Thoracic aorta (tissue), 2 donors: Measurements from ENCODE around the gene ACTRT2. TPM values are rescaled to one million over a fixed set of nuclear protein-coding genes. Genes with fewer than 3 reads are reported as not detected.
A peak's percentile ranks its signal among the peaks of the same experiment; 100 is the strongest.

Source experiments
- ATAC-seq: fragments of 150-250 bp; one replicate; pipeline ENCODE4 v1.8.0; 2017; ENCODE audit warnings: low read depth; ENCODE audit not compliant: insufficient number of reproducible peaks, low FRiP score
- DNase-seq: peaks from one replicate; pipeline ENCODE4 v3.0.0-alpha.2; 2020; ENCODE audit warnings: low spot score
- H3K27ac ChIP-seq, 2 donors: fragments of 200-600 bp; sonication (generic); 1 replicate in 1 of 2; 2 replicates in 1 of 2; pipeline ENCODE4 v1.5.1; 2016; ENCODE audit warnings: mild to moderate bottlenecking in 2 of 2, moderate library complexity in 2 of 2
- H3K27me3 ChIP-seq: fragments of 200-600 bp; sonication (generic); replicated peaks from 2 replicates; pipeline ENCODE4 v1.6.0; 2016; ENCODE audit warnings: mild to moderate bottlenecking; ENCODE audit not compliant: insufficient read depth
- H3K36me3 ChIP-seq: fragments of 200-600 bp; sonication (generic); one replicate; pipeline ENCODE4 v1.5.1; 2016
- H3K4me1 ChIP-seq, 2 donors: fragments of 200-600 bp; sonication (generic); 1 replicate in 1 of 2; 2 replicates in 1 of 2; pipeline versions ENCODE4 v1.5.1 to v1.6.0; 2016; ENCODE audit warnings: low read depth in 2 of 2, mild to moderate bottlenecking in 1 of 2; ENCODE audit not compliant: control insufficient read depth in 1 of 2
- H3K4me3 ChIP-seq: fragments of 200-600 bp; sonication (generic); 2 replicates; pipeline ENCODE4 v1.5.1; 2016; ENCODE audit warnings: mild to moderate bottlenecking
- H3K9me3 ChIP-seq: fragments of 200-600 bp; sonication (generic); 2 replicates; pipeline ENCODE4 v1.5.1; 2016
- CTCF ChIP-seq: fragments of 200-600 bp; sonication (generic); IDR thresholded peaks from one replicate; pipeline ENCODE4 v1.5.1; 2019; ENCODE audit warnings: antibody characterized with exemption
- total RNA-seq, 2 donors: library from RNA; depleted of rRNA; stranded (reverse); fragments of >200 nt; gene quantifications; one replicate each; pipeline versions ENCODE4 v1.1.0 to v1.2.3, GENCODE V29; 2016

Gene ACTRT2
- total RNA-seq, 2 donors from 2014 or later, result not detected

GRCh38 chr1:3060601-3061551, 39.6 kb downstream of the ACTRT2 start:
- H3K9me3 ChIP-seq, result no peaks in the 10 kb centered on the region
- no peak overlapping the region for H3K4me3 ChIP-seq
- no peak overlapping the region for H3K27ac ChIP-seq
- TF ChIP-seq CTCF, result no peak
- H3K4me1 ChIP-seq, result peaks cover 11 to 39% of the 10 kb centered on the region in 2 donors
- ATAC-seq, result no peak
- DNase-seq, result no peak
- H3K27me3 ChIP-seq, result no peaks in the 10 kb centered on the region
- peaks cover 10% of the 10 kb centered on the region for H3K36me3 ChIP-seq

- no peak overlapping the region for H3K4me3 ChIP-seq
- ATAC-seq (no peak), DNase-seq (no peak)
- no peaks in the 10 kb centered on the region for H3K27me3 ChIP-seq
- no peaks in the 10 kb centered on the region for H3K9me3 ChIP-seq
- peaks cover 10% of the 10 kb centered on the region for H3K36me3 ChIP-seq
- TF ChIP-seq CTCF, result no peak
- H3K4me1 ChIP-seq, result peaks cover 11 to 44% of the 10 kb centered on the region in 2 donors
- peak overlapping the region in 1 of 2 donors; percentile 45 for H3K27ac ChIP-seq
These were observed 40.3 kb downstream of the ACTRT2 start for GRCh38 chr1:3061566-3061965.

- H3K4me1 ChIP-seq, result peaks cover 11 to 49% of the 10 kb centered on the region in 2 donors
- peaks cover 10% of the 10 kb centered on the region for H3K36me3 ChIP-seq
- no peaks in the 10 kb centered on the region for H3K27me3 ChIP-seq
- no peaks in the 10 kb centered on the region for H3K9me3 ChIP-seq
- ATAC-seq (no peak), DNase-seq (no peak)
- H3K27ac ChIP-seq, result peak overlapping the region; percentile 16 to 45
- no peak overlapping the region for H3K4me3 ChIP-seq
- no peak for TF ChIP-seq CTCF
These were observed 40.8 kb downstream of the ACTRT2 start for GRCh38 chr1:3061981-3062615.

GRCh38 chr1:3062616-3063378, 41.5 kb downstream of the ACTRT2 start:
- peak overlapping the region; percentile 31 to 58 for H3K27ac ChIP-seq
- H3K9me3 ChIP-seq, result no peaks in the 10 kb centered on the region
- H3K36me3 ChIP-seq, result peaks cover 10% of the 10 kb centered on the region
- ATAC-seq, result no peak
- TF ChIP-seq CTCF, result no peak
- H3K27me3 ChIP-seq, result no peaks in the 10 kb centered on the region
- no peak for DNase-seq
- peak overlapping the region; percentile 91 for H3K4me3 ChIP-seq
- peaks cover 11 to 51% of the 10 kb centered on the region in 2 donors for H3K4me1 ChIP-seq
